OCI-LY7 (cell line): ENCODE measurements around the gene MTHFD1L. TPM values are rescaled to one million over a fixed set of nuclear protein-coding genes. Genes with fewer than 3 reads are reported as not detected.
"Not testable (repeated sequence)": the region's sequence is repeated elsewhere in the genome, so short reads cannot be mapped to it uniquely, and the experiment has no call there.

ENCODE experiments used
- BruUV-seq: library from RNA; stranded (reverse); fragments of 400-500 nt; replicated peaks from 2 replicates; lab custom pipeline; 2021; lab: Mats Ljungman, UMichigan
- CTCF ChIA-PET: fragments of 300-600 bp; sonication (Branson Sonifier 250); formaldehyde crosslinking; loops from one replicate; lab custom pipeline; 2022; ENCODE audit warnings: antibody characterized with exemption; ENCODE audit not compliant: unreplicated experiment; lab: Charles Lee
- POLR2A ChIA-PET: fragments of 300-600 bp; sonication (Branson Sonifier 250); formaldehyde crosslinking; loops from one replicate; lab custom pipeline; 2022; ENCODE audit warnings: antibody characterized with exemption; lab: Charles Lee
- DNase-seq: peaks from one replicate; pipeline ENCODE4 v3.0.0-alpha.2; 2015; ENCODE audit warnings: low spot score
- H2AFZ ChIP-seq: fragments of 200-600 bp; sonication (generic), shearing (Covaris generic); 2 replicates; pipeline ENCODE4 v1.6.1; 2014; ENCODE audit warnings: mild to moderate bottlenecking, antibody characterized with exemption, low read length, moderate library complexity
- H3K27ac ChIP-seq: fragments of 200-600 bp; sonication (generic); 2 replicates; pipeline ENCODE4 v1.5.1; 2014; ENCODE audit warnings: mixed run types, low read depth, mild to moderate bottlenecking, moderate library complexity, low read length, inconsistent platforms; ENCODE audit not compliant: poor library complexity, severe bottlenecking
- H3K36me3 ChIP-seq: fragments of 200-600 bp; sonication (generic); 2 replicates; pipeline ENCODE4 v1.6.1; 2014; ENCODE audit warnings: mild to moderate bottlenecking, antibody characterized with exemption, low read length, moderate library complexity, mixed read lengths; ENCODE audit not compliant: insufficient read depth
- H3K4me1 ChIP-seq: fragments of 200-600 bp; sonication (generic); 2 replicates; pipeline ENCODE4 v1.5.1; 2014; ENCODE audit warnings: mild to moderate bottlenecking, low read length; ENCODE audit not compliant: insufficient read depth, poor library complexity, severe bottlenecking
- H3K4me2 ChIP-seq: fragments of 200-600 bp; sonication (generic); 2 replicates; pipeline ENCODE4 v1.6.1; 2014; ENCODE audit warnings: mild to moderate bottlenecking, low read length
- H3K4me3 ChIP-seq: fragments of 200-600 bp; sonication (generic); 2 replicates; pipeline ENCODE4 v1.5.1; 2014; ENCODE audit warnings: mild to moderate bottlenecking, low read depth, low read length; ENCODE audit not compliant: poor library complexity, severe bottlenecking
- H3K79me2 ChIP-seq: fragments of 200-600 bp; sonication (generic); 2 replicates; pipeline ENCODE4 v1.6.1; 2016; ENCODE audit warnings: low read depth, mild to moderate bottlenecking, low read length, moderate library complexity, mixed read lengths; ENCODE audit not compliant: insufficient read depth
- H3K9me2 ChIP-seq: fragments of 200-600 bp; sonication (generic); 2 replicates; pipeline ENCODE4 v1.6.1; 2016; ENCODE audit warnings: mild to moderate bottlenecking, low read length, mixed read lengths; ENCODE audit not compliant: insufficient read depth
- H3K9me3 ChIP-seq: fragments of 200-600 bp; sonication (generic); 2 replicates; pipeline ENCODE4 v1.6.1; 2014; ENCODE audit warnings: mild to moderate bottlenecking, mixed run types, low read length, mixed read lengths
- H4K20me1 ChIP-seq: fragments of 200-600 bp; sonication (generic); 2 replicates; pipeline ENCODE4 v1.6.1; 2014; ENCODE audit warnings: mild to moderate bottlenecking, antibody characterized with exemption, low read length, moderate library complexity, mixed read lengths; ENCODE audit not compliant: insufficient read depth
- CTCF ChIP-seq: fragments of 200-600 bp; sonication (generic); conservative IDR thresholded peaks from 2 replicates; pipeline ENCODE4 v1.5.1; 2014; ENCODE audit warnings: mild to moderate bottlenecking, antibody characterized with exemption, low read length, moderate library complexity, mixed read lengths
- EZH2phosphoT487 ChIP-seq: fragments of 200-600 bp; sonication (generic); IDR thresholded peaks from 2 replicates; pipeline ENCODE4 v1.6.1; 2018; ENCODE audit warnings: low read depth, borderline replicate concordance, mild to moderate bottlenecking, mixed run types, antibody characterized with exemption, low read length, moderate library complexity, mixed read lengths
- intact Hi-C: fragments of 100-400 bp; cut with micrococcal nuclease; formaldehyde crosslinking; loops from one replicate; pipeline ENCODE4 v1.10.0; 2022; ENCODE audit not compliant: unreplicated experiment
- total RNA-seq, 2 experiments: library from RNA; depleted of rRNA in 1 of 2; stranded (reverse); fragments of >200 nt in 1 of 2; shearing (Covaris generic) in 1 of 2; gene quantifications; 2 replicates each; pipeline ENCODE4 v1.2.3, GENCODE V29; 2014 to 2022

Gene MTHFD1L
- total RNA-seq, 2 experiments from 2014 or later, result 68.4 to 144 TPM

- no peak overlapping the region for H3K4me2 ChIP-seq
- H3K27ac ChIP-seq, result no peak overlapping the region
- no peaks in the 10 kb centered on the region for H3K79me2 ChIP-seq
- intact Hi-C loops, result no loop called here
- no peaks in the 10 kb centered on the region for H4K20me1 ChIP-seq
- H3K36me3 ChIP-seq, result peaks cover 31% of the 10 kb centered on the region
- no peaks in the 10 kb centered on the region for H3K9me2 ChIP-seq
- CTCF ChIA-PET, result no interaction called here
- no TSS peak for BruUV-seq
- TF ChIP-seq CTCF, result no peak
- no peak for TF ChIP-seq EZH2phosphoT487
- peaks cover 5% of the 10 kb centered on the region; the same call in 1 of the 2 replicates for H3K9me3 ChIP-seq
- POLR2A ChIA-PET, result interaction anchor here (0.6 to 1.7 kb wide), 8 partner anchors 8 to 1023 kb away, joined by 3 to 6 read pairs (median 4); no protein-coding TSS in a partner anchor
- H2AFZ ChIP-seq, result no peak overlapping the region
- no peak overlapping the region for H3K4me3 ChIP-seq
- H3K4me1 ChIP-seq, result no peaks in the 10 kb centered on the region
- no peak for DNase-seq
These were observed 216.2 kb downstream of the MTHFD1L start for GRCh38 chr6:151081656-151082055.

GRCh38 chr6:151082079-151082478 is 216.6 kb downstream of the MTHFD1L start:
- ChIA-PET CTCF (no interaction called here), POLR2A (interaction anchor here (0.6 to 1.7 kb wide), 7 partner anchors 9 to 1022 kb away, joined by 3 to 6 read pairs (median 3); no protein-coding TSS in a partner anchor)
- TF ChIP-seq EZH2phosphoT487, result no peak
- no peak for TF ChIP-seq CTCF
- peaks cover 27% of the 10 kb centered on the region for H3K36me3 ChIP-seq
- intact Hi-C loops, result no loop called here
- no peak for DNase-seq
- no TSS peak for BruUV-seq
- H3K27ac ChIP-seq, result no peak overlapping the region
- no peak overlapping the region for H2AFZ ChIP-seq
- H4K20me1 ChIP-seq, result no peaks in the 10 kb centered on the region
- H3K4me1 ChIP-seq, result no peaks in the 10 kb centered on the region
- no peak overlapping the region for H3K4me2 ChIP-seq
- no peaks in the 10 kb centered on the region for H3K9me2 ChIP-seq
- H3K79me2 ChIP-seq, result no peaks in the 10 kb centered on the region
- H3K9me3 ChIP-seq, result peaks cover 1% of the 10 kb centered on the region; the same call in 1 of the 2 replicates
- no peak overlapping the region for H3K4me3 ChIP-seq

DNA sequence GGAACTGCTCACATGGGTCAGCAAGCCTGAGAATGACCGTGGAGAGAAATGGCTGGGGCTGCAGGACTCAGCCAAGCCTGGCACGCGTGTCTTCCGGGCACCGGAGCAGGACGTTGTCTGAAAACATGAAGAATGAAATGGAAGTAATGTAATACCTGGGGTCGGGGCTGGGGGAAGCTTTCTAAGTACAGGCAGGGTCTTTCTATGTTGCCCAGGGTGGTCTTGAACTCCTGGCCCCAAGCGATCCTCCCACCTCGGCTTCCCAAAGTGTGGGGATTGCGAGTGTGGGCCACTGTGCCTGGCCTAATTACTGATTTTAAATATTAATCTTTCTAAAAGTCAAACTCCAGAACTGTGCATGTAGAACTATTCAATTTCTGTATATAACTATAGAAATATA is 218.8 kb downstream of the MTHFD1L start:
- no peaks in the 10 kb centered on the region for H3K9me2 ChIP-seq
- H3K36me3 ChIP-seq, result peaks cover 21% of the 10 kb centered on the region
- ChIA-PET CTCF (no interaction called here), POLR2A (no interaction called here)
- intact Hi-C loops, result no loop called here
- TF ChIP-seq CTCF, result no peak
- no peak for TF ChIP-seq EZH2phosphoT487
- BruUV-seq, result no TSS peak
- H3K79me2 ChIP-seq, result no peaks in the 10 kb centered on the region
- no peak overlapping the region for H3K4me3 ChIP-seq
- no peaks in the 10 kb centered on the region for H3K9me3 ChIP-seq
- H4K20me1 ChIP-seq, result no peaks in the 10 kb centered on the region
- no peaks in the 10 kb centered on the region for H3K4me1 ChIP-seq
- H3K4me2 ChIP-seq, result no peak overlapping the region
- no peak overlapping the region for H3K27ac ChIP-seq
- no peak overlapping the region for H2AFZ ChIP-seq
- DNase-seq, result no peak

GRCh38 chr6:151087055-151087454 is 221.6 kb downstream of the MTHFD1L start:
- H3K27ac ChIP-seq, H3K9me3 ChIP-seq, H2AFZ ChIP-seq, BruUV-seq, CTCF ChIA-PET, intact Hi-C loops, H3K4me2 ChIP-seq, H4K20me1 ChIP-seq, H3K4me1 ChIP-seq, DNase-seq, POLR2A ChIA-PET, H3K9me2 ChIP-seq, H3K79me2 ChIP-seq, H3K4me3 ChIP-seq: not testable (repeated sequence)
- H3K36me3 ChIP-seq, result peaks cover 48% of the 10 kb centered on the region
